Trophoblast cell (in vitro differentiated cells and primary cell): ENCODE results near the gene DIP2B.

Experiments used
- DNase-seq, 2 donors: peaks; one replicate each; pipeline ENCODE4 v3.0.0-alpha.2; 2016
- H2AFZ ChIP-seq: 2 replicates; pipeline ENCODE4 v1.6.1; 2013; ENCODE audit warnings: low read length, moderate library complexity, mild to moderate bottlenecking; ENCODE audit not compliant: insufficient read depth, poor library complexity
- H2AK5ac ChIP-seq: 2 replicates; pipeline ENCODE4 v1.6.1; 2013; ENCODE audit warnings: mild to moderate bottlenecking, low read length
- H2BK120ac ChIP-seq: 2 replicates; pipeline ENCODE4 v1.6.1; 2013; ENCODE audit warnings: low read length, mild to moderate bottlenecking, moderate library complexity; ENCODE audit not compliant: insufficient read depth, poor library complexity
- H2BK12ac ChIP-seq: 2 replicates; pipeline ENCODE4 v1.6.1; 2013; ENCODE audit warnings: mild to moderate bottlenecking, low read length, moderate library complexity
- H2BK5ac ChIP-seq: 2 replicates; pipeline ENCODE4 v1.6.1; 2013; ENCODE audit warnings: low read length, low read depth, moderate library complexity, mild to moderate bottlenecking; ENCODE audit not compliant: poor library complexity
- H3K14ac ChIP-seq: 2 replicates; pipeline ENCODE4 v1.6.1; 2013; ENCODE audit warnings: mild to moderate bottlenecking, low read length
- H3K18ac ChIP-seq: 2 replicates; pipeline ENCODE4 v1.6.1; 2013; ENCODE audit warnings: mild to moderate bottlenecking, low read length
- H3K23ac ChIP-seq: 2 replicates; pipeline ENCODE4 v1.6.1; 2013; ENCODE audit warnings: low read length
- H3K27ac ChIP-seq: 2 replicates; pipeline ENCODE4 v1.5.1; 2013; ENCODE audit warnings: low read depth, mild to moderate bottlenecking, inconsistent platforms, low read length, moderate library complexity
- H3K27me3 ChIP-seq: 2 replicates; pipeline ENCODE4 v1.6.1; 2013; ENCODE audit warnings: inconsistent platforms, mild to moderate bottlenecking, low read length, moderate library complexity; ENCODE audit not compliant: insufficient read depth
- H3K36me3 ChIP-seq, 2 experiments: 1 replicate in 1 of 2; 2 replicates in 1 of 2; pipeline ENCODE4 v1.6.1; 2013; ENCODE audit warnings: low read length in 2 of 2, mild to moderate bottlenecking in 2 of 2, moderate library complexity in 1 of 2; ENCODE audit not compliant: insufficient read depth in 2 of 2, control insufficient read depth in 1 of 2
- H3K4ac ChIP-seq: 2 replicates; pipeline ENCODE4 v1.6.1; 2013; ENCODE audit warnings: low read depth, mild to moderate bottlenecking, low read length, moderate library complexity
- H3K4me1 ChIP-seq, 2 experiments: 1 replicate in 1 of 2; 2 replicates in 1 of 2; pipeline ENCODE4 v1.6.1; 2013; ENCODE audit warnings: low read length in 2 of 2, mild to moderate bottlenecking in 2 of 2, moderate library complexity in 1 of 2; ENCODE audit not compliant: insufficient read depth in 2 of 2, control insufficient read depth in 1 of 2
- H3K4me2 ChIP-seq: 2 replicates; pipeline ENCODE4 v1.6.1; 2013; ENCODE audit warnings: inconsistent platforms, mild to moderate bottlenecking, low read length, moderate library complexity
- H3K4me3 ChIP-seq: 2 replicates; pipeline ENCODE4 v1.5.1; 2013; ENCODE audit warnings: mild to moderate bottlenecking, low read depth, low read length, inconsistent platforms
- H3K79me1 ChIP-seq: one replicate; pipeline ENCODE4 v1.6.1; 2013; ENCODE audit warnings: low read length
- H3K79me2 ChIP-seq: 2 replicates; pipeline ENCODE4 v1.6.1; 2013; ENCODE audit warnings: low read length, mild to moderate bottlenecking; ENCODE audit not compliant: control insufficient read depth, insufficient read depth, poor library complexity
- H3K9ac ChIP-seq: 2 replicates; pipeline ENCODE4 v1.6.1; 2013; ENCODE audit warnings: mild to moderate bottlenecking, low read length
- H3K9me3 ChIP-seq: 2 replicates; pipeline ENCODE4 v1.6.1; 2013; ENCODE audit warnings: low read depth, mild to moderate bottlenecking, control low read depth, inconsistent platforms, low read length; ENCODE audit not compliant: insufficient read depth
- H4K12ac ChIP-seq: 2 replicates; pipeline ENCODE4 v1.6.1; 2013; ENCODE audit warnings: low read depth, mild to moderate bottlenecking, low read length, moderate library complexity
- H4K8ac ChIP-seq: 2 replicates; pipeline ENCODE4 v1.6.1; 2013; ENCODE audit warnings: low read depth, mild to moderate bottlenecking, low read length, moderate library complexity
- H4K91ac ChIP-seq: one replicate; pipeline ENCODE4 v1.6.1; 2013; ENCODE audit warnings: low read depth, mild to moderate bottlenecking, low read length, moderate library complexity
- WGBS: extraction: QIAGEN DNeasy Blood & Tissue Kit; methylation state at CpG from one replicate; pipeline ENCODE4 v1.1.7; 2013; ENCODE audit warnings: missing lambda C conversion rate; ENCODE audit not compliant: insufficient read length, insufficient coverage; ENCODE audit errors: extremely low coverage; 5-methylcytosine and 5-hydroxymethylcytosine counted together

DIP2B gene

GRCh38 chr12:50686976-50687375 lies 182.2 kb downstream of the DIP2B start:
- no peak for DNase-seq
- no peak overlapping the region for H3K9ac ChIP-seq
- H3K14ac ChIP-seq = no peak overlapping the region
- H4K8ac ChIP-seq = no peak overlapping the region
- H2AFZ ChIP-seq = no peak overlapping the region
- H2BK12ac ChIP-seq = no peak overlapping the region
- H3K27me3 ChIP-seq = no peaks in the 10 kb centered on the region
- H3K4me1 ChIP-seq = no peaks in the 10 kb centered on the region
- peaks cover 26 to 34% of the 10 kb centered on the region in 2 experiments for H3K36me3 ChIP-seq
- H2AK5ac ChIP-seq = no peak overlapping the region
- H3K23ac ChIP-seq = no peak overlapping the region
- H3K27ac ChIP-seq = no peak overlapping the region
- H4K12ac ChIP-seq = no peak overlapping the region
- H2BK120ac ChIP-seq = no peak overlapping the region
- WGBS = no CpG with 5 or more reads among the region's 2 CpGs
- H3K9me3 ChIP-seq = no peaks in the 10 kb centered on the region
- no peaks in the 10 kb centered on the region for H3K79me1 ChIP-seq
- no peaks in the 10 kb centered on the region for H3K79me2 ChIP-seq
- H4K91ac ChIP-seq = no peak overlapping the region
- H3K4me2 ChIP-seq = no peak overlapping the region
- no peak overlapping the region for H3K4me3 ChIP-seq
- H2BK5ac ChIP-seq = no peak overlapping the region
- H3K4ac ChIP-seq = no peak overlapping the region
- no peak overlapping the region for H3K18ac ChIP-seq

- H3K4me2 ChIP-seq = no peak overlapping the region
- no peak for DNase-seq
- H3K27ac ChIP-seq = no peak overlapping the region
These were observed 184.7 kb downstream of the DIP2B start for GRCh38 chr12:50689437-50689836.

GRCh38 chr12:50690925-50691324 lies 186.1 kb downstream of the DIP2B start:
- WGBS = no CpG with 5 or more reads among the region's 3 CpGs
- no peak overlapping the region for H3K27ac ChIP-seq
- no peaks in the 10 kb centered on the region for H3K4me1 ChIP-seq
- no peak for DNase-seq
- no peak overlapping the region for H2BK12ac ChIP-seq
- H4K91ac ChIP-seq = no peak overlapping the region
- no peak overlapping the region for H2BK5ac ChIP-seq
- H4K12ac ChIP-seq = no peak overlapping the region
- H3K79me1 ChIP-seq = no peaks in the 10 kb centered on the region
- H4K8ac ChIP-seq = no peak overlapping the region
- H3K4ac ChIP-seq = no peak overlapping the region
- no peaks in the 10 kb centered on the region for H3K79me2 ChIP-seq
- no peak overlapping the region for H3K14ac ChIP-seq
- H3K9ac ChIP-seq = no peak overlapping the region
- H3K23ac ChIP-seq = peak overlapping the region; percentile 68
- no peak overlapping the region for H2AK5ac ChIP-seq
- peaks cover 26 to 46% of the 10 kb centered on the region in 2 experiments for H3K36me3 ChIP-seq
- no peak overlapping the region for H2BK120ac ChIP-seq
- H3K27me3 ChIP-seq = no peaks in the 10 kb centered on the region
- no peak overlapping the region for H2AFZ ChIP-seq
- H3K4me3 ChIP-seq = no peak overlapping the region
- no peaks in the 10 kb centered on the region for H3K9me3 ChIP-seq
- no peak overlapping the region for H3K4me2 ChIP-seq
- no peak overlapping the region for H3K18ac ChIP-seq

More at GRCh38 chr12:50689437-50689836, 184.7 kb downstream of the DIP2B start:
- H4K91ac ChIP-seq = no peak overlapping the region
- H2BK120ac ChIP-seq = no peak overlapping the region
- no peak overlapping the region for H3K4ac ChIP-seq
- no peak overlapping the region for H3K23ac ChIP-seq
- no CpG with 5 or more reads among the region's 1 CpG for WGBS
- no peak overlapping the region for H4K8ac ChIP-seq
- H2BK12ac ChIP-seq = no peak overlapping the region
- H3K27me3 ChIP-seq = no peaks in the 10 kb centered on the region
- H4K12ac ChIP-seq = no peak overlapping the region
- no peak overlapping the region for H3K14ac ChIP-seq
- H3K18ac ChIP-seq = no peak overlapping the region
- H3K79me1 ChIP-seq = no peaks in the 10 kb centered on the region
- H3K4me3 ChIP-seq = no peak overlapping the region
- no peak overlapping the region for H2AK5ac ChIP-seq
- no peaks in the 10 kb centered on the region for H3K9me3 ChIP-seq
- H2AFZ ChIP-seq = no peak overlapping the region
- H3K9ac ChIP-seq = no peak overlapping the region
- no peaks in the 10 kb centered on the region for H3K4me1 ChIP-seq
- no peak overlapping the region for H2BK5ac ChIP-seq
- peaks cover 30 to 46% of the 10 kb centered on the region in 2 experiments for H3K36me3 ChIP-seq
- H3K79me2 ChIP-seq = no peaks in the 10 kb centered on the region

- Histone ChIP-seq H3K27ac (no peak overlapping the region), H3K23ac (no peak overlapping the region), H3K36me3 (peaks cover 30 to 57% of the 10 kb centered on the region in 2 experiments), H3K9ac (no peak overlapping the region), H3K4me2 (no peak overlapping the region), H4K8ac (no peak overlapping the region), H4K91ac (no peak overlapping the region), H3K79me1 (no peaks in the 10 kb centered on the region), H4K12ac (no peak overlapping the region), H3K18ac (no peak overlapping the region), H3K4ac (no peak overlapping the region), H3K9me3 (no peaks in the 10 kb centered on the region), H2BK5ac (no peak overlapping the region), H3K14ac (no peak overlapping the region), H3K4me3 (no peak overlapping the region), H2AK5ac (no peak overlapping the region), H2BK12ac (no peak overlapping the region), H2BK120ac (no peak overlapping the region), H2AFZ (no peak overlapping the region), H3K27me3 (no peaks in the 10 kb centered on the region), H3K79me2 (no peaks in the 10 kb centered on the region), H3K4me1 (no peaks in the 10 kb centered on the region)
- no peak for DNase-seq
- WGBS = no CpG with 5 or more reads among the region's 4 CpGs
These were observed 191.2 kb downstream of the DIP2B start for GRCh38 chr12:50695961-50696360.
